ENCODE measurements around the gene BRCA2.

Gene BRCA2

DNA sequence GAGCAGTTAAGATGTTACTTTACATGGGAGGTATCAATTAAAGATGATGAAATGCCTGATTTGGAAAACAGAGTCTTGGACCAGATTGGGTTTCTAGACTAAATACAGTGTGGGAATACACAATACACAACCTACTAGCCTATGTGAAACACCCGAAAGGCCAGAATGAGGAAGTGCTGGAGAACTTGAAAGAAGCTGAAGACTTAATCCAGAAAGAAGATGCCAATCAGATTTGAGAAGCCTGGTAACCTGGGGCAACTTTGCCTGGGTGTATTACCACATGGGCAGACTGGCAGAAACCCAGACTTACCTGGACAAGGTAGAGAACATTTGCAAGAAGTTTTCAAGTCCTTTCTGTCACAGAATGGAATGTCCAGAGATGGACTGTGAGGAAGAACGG lies 69.4 kb downstream of the BRCA2 start:
- peak in 2 of 4 experiments; percentile 26 to 30 for DNase-seq

DNA sequence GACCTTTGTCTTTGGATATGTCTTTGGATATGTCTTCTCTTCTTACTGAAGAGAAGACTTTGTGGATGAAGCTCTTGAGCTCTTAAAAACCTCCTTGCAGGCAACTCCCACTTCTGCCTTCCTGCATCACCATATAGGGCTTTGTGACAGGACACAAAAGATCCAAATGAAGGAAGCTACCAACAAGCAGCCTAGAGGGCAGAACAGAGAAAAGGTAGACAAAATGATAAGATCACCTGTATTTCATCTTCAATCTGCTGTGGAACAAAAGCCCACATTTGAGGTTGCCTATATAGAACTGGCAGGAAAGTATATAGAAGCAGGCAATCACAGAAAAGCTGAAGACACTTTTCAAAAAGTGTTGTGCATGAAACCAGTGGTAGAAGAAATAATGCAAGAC lies 70.1 kb downstream of the BRCA2 start:
- DNase-seq = no peak

DNA sequence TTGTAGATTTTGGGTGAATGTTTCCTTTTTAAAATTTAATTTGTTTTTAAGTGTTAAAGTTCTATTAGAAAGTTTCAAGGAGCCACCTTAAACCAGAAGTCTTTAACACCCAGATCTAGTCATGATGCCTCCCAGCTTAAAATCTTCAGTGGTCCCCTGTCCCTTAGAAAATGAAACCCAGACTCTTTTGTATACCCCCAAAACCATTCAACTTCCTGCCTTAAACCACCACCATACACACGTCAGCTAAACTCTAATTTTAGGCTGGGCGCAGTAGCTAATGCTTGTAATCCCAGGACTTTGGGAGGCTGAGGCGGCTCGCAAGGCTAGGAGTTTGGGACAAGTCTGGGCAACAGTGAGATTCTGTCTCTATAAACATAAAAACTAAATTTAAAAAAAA lies 74.7 kb downstream of the BRCA2 start:
- no peak for DNase-seq

DNA sequence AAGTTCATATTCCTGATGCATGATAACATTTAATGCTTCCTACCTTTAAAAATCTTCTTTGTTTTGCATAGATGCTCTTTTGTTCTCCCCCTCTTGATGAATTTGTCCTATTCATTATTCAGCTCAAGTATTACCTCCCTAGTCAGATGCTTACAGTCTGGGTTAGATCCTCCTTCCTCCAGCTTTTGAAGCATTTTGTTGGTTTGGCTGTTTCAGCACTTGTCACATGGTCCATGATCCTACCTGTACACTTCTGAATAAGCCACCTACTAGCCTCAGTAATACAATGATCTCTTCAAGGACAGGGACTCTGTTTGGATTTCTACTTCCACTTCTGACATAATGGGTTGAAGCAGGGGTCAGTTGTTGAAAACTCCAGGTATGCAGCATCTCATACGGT lies 75.2 kb downstream of the BRCA2 start:
- no peak for DNase-seq

DNA sequence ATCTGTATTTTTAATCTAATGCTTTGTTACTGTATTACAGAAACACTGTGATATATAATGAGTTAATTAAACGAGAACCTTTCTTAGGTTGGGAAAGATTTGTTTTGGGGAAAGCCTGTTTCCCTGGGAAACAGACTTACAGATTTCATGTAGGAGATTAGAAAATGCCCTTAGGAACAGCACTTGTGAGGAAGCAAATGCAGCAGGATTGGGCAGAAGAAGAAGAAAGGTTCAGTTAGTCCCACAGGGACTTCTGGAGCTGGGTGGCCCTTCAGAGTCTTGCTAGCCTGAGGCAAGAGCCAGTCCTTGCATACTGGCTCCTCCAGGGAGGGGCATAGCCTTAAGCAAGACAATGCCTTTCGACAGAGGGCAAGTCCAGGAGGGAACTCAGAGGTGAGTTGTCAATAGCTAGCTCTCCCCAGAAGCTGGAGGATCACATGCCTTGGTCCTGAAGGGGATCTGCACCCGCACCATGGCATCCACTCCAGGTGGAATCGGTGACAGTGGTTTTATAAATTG lies 75.9 kb downstream of the BRCA2 start:
- no peak for DNase-seq

DNA sequence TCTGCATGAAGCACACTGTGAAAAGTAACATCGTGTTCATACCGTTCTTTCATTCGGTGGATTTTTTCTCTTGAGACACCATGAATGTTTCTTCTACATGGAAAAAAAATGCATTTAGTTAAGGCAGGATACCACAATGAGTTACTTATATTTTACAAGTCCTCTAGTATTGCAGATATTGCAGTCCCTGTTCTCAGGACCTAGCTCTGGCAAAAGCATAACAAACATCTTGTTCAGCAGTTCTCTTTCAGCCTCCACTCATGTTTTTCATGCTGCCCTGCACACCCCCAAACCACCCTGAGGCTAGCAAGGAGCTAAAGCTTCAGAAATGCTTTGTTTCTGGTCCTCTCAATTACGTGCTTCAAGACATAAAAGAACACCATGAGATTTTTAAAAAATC lies 87.8 kb downstream of the BRCA2 start:
- no peak for DNase-seq

DNA sequence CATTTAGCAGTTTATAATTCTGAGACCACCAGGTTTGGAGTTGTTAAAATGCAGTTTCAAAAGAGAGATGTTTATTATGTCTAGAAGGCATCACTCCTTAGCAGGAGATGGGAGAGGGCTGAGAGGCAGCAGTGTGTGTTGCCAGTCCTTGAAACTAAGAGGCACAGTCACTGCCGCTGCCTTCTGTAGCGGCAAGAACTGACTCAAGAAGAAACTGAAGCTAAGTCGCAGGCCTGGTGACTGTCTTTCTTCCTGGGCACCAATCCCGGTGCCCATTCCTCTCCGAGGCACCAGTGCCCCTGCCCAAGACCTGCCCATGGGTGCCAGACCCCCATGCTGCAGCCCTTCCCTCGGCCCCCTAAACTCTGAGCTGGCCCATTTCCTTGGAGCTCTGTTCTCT lies 92.5 kb downstream of the BRCA2 start:
- no peak for DNase-seq

DNA sequence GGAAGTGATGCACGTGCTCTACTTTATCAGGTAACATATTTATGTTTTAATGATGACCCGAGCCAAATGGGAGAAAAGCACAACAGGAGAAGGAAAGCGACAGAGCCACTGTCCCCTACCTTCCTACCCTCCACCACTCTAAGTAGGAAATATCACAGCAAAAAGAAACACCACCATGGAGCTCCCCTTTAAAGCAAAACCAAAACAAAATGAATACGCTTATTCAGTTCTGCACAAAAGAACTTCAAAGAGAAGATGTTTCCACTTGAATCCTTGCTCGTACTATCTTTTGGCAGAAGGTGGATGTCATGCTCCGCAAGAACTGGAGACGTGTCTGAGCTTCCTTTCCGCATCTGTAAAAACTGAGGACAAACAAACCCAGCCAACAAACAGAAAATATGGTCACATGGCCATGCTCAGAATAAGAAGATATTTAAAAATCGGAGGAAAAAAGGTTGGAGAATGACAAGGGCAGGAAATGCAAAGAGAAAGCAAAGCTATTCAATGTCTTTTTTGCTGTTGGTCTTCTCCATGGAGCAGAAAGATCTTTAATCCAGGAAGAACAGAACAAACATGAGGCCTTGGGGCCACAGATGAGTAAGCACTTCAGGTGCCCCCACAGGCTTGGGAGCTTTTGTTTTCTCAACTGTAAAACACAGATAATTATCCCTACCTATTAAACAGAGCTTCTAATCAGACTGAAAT lies 93.1 kb downstream of the BRCA2 start:
- no peak for DNase-seq

DNA sequence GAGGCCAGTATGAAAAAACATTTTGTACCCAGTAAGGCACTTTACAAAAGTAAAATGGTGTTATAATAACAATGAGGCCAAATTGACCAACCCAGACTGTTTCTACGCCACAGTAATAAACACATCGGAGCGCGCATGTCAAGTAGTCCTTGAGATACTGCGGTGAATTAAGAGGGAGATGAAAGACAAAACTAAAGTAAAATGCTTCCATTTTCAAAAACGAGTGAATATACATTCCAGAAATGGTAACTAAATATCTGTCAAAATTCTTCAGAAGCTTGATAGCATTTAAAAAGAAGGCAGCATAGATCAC lies 93.6 kb downstream of the BRCA2 start:
- DNase-seq = no peak

DNA sequence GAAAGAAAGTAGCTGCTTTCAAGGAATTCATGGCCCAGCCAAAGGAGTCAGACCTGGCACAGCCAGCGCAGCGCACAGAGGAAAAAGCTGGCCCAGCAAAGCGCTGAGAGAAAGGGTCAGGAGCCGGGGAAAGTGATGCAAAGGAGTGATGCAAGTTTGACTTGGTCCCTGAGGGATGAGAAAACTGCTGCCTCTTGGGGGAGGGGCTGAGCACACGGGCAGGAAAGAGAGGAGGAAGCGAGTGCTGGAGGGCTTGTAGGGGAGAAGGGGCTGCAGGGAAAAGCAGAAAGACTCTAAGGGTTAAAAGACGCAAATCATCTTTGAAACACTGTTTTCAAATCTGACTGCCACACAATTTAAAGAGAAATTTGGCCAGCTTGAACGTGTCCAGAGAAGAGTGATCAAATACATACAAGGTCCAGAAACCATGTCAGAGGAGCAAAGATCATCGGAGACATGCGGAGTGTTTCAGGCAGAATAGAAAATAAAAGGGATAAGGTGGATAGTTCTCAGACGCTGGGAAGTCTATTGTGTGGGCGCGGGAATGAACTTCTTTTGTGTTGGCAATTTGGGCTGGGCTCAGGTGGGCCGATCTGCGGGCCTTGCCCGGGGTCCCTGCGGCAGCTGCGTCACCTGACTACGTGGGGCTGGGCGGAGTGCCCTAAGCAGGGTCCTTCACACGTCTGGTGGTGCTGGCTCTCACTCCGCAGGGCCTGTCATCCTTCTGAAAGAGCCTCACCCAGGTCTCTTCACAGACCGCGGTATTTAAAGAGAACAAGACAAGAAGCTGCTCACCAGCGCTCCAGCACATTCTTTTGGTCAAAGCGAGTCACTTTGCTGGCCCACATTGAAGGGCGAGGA lies 94.5 kb downstream of the BRCA2 start:
- DNase-seq = no peak

DNA sequence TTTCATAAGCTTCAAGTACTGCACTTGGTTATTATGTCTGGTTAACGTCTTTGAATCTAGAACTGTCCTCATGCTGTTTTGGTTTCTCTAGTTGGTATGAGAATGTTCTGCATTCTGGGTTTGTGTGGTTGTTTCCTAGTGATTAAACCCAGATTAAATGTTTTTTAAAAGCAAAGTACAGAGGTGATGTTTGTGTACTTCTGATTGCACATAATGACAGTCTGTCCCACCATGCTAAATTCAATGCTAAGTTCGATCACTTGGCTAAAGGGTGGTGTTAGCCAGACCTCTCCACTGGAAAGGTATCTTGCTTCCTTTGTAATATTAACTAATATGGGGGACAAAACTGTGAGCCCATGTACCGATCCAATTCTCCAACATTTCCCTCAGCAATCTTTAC lies 98.0 kb downstream of the BRCA2 start:
- no peak for DNase-seq

DNA sequence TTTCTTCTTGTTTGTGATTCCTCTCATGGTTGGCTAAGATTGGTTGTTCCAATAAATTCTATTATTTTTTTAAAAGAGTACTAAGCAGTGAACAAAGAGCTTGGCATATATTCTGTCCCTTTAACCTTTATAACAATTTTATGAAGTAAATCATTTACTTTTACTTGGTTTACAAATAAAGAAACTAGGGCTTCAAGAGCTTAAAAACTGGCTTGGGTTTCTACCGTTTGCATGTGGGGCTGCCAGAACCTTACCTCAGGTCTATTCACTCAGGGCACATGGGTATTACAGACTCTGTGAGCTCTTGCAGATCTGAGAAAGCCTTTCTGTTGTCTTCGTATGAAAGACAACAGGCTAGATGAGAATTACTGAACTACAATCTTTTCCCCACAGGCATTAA lies 99.3 kb downstream of the BRCA2 start:
- no peak for DNase-seq

DNA sequence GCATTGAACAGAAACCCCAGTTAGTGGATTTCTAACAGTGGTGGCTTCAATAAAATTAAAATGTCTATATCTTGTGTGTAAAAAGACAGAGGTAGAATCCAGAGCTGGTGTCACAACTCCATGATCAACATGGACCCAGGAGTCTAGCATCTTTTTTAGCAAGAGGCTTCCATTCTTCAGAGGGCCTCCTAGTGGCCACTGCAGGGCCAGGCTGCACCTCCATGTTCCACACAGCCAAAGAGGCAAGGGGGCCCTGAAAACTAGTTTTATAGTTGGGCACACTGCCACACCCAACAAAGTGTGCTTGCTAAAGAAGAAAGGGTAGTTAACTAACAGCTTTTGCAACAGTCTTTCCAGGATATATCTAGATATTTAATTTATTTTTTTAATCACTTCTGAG lies 99.7 kb downstream of the BRCA2 start:
- DNase-seq = peak in 2 of 4 experiments; percentile 16 to 29

DNA sequence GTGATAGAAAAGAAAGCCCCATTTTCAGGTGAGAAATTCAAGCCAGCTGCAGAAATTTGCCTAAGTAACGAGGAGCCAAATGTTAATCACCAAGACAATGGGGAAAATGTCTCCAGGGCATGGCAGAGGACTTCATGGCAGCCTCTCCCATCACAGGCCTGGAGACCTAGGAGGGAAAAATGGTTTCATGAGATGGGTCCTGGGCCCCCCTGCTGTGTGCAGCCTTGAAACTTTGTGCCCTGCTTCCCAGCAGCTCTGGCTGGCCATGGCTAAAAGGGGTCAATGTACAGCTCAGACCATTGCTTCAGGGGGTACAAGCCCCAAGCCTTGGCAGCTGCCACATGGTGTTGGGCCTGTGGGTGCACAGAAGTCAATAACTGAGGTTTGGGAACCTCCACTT lies 102.7 kb downstream of the BRCA2 start:
- DNase-seq = no peak

DNA sequence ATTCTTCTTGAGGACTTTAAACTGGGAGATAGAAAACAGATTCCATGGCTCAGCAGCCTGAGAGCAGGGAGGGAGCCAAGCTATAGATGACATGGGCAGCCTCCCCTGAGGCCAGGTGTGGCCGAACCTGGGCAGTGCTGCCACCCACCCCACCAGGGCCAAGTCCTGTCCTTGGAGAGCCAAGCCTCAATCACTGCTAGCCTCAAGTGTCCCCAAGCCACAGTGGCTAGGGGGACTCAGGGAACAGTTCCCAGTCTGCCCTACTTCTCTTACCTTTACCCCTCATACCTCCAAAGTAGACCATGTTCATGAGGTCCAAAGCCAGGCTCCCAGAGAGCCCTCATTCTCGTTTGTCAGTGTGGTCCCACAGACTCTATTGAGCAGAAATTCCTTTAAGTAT lies 104.6 kb downstream of the BRCA2 start:
- no peak for DNase-seq

DNA sequence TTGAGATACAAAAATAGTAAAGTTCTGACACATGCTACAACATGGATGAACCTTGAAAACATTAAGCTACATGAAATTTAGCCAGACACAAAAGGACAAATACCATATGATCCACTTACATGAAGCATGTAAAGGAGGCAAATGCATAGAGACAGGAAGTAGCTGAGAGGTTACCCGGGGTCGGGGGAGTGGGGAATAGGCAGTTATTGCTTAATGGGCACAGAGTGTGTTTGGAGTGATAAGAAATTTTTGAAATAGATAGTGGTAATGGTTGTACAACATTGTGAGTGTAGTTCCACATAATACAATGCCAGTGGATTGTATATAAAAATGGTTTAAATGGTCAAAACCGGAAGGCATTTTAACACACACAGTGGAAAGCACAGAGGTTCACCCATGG lies 108.3 kb downstream of the BRCA2 start:
- DNase-seq = peak in 3 of 4 experiments; percentile 18 to 35 (median 27)

DNA sequence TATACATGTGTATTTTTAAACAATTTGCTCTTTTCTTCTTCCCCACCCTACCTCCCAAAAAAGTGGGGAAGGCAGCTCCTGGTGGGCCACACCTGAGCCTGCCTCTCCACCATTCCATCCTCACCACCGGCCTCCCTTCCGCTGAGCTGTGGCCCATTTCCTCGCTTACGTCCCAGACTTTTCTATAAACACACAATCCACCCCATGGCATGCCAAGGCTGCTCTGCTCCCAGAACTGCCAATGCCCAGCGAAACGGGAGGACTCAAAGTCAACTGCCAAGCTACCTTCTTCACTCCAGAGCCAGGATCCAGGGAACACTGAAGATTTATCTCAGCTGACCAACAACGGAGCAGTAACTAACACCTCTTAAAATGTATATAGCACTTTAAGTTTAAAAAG lies 109.8 kb downstream of the BRCA2 start:
- no peak for DNase-seq

DNA sequence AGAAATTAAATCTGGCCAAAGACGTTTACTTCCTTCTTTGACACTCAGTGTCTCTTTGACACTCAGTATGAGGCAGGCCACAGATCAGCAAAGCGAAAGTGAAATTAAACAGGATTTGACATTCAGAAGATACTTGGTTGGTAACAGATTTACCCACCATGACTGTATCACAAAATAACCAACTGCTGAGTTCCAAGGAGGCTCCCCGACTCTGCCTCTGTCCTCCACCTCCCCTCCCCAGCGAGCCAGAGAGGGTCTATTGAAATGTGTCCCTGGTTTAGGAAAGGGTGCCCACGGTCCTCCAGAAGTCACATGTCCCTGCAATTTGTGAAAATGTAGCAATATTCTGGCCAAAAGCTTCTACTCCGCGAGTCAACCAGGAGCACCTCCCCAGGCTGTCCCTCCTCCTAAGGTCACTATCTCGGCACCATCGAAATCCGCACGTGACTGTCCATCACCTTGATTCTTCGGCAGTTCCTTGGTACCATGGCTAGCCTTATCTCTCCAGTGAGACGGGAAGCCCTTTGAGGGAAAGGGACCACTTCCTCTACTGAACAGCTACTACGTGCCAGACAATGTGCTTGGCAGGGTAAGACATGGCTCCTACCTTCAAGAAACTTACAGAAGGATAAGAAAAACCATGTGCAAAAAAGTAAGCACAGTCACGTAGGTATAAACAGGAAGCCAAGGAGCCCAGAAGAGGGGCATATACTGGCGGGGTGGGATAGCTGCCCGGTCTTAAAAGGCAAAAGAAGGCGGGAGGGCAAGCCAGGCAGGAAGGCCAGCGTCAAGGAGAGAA lies 111.1 kb downstream of the BRCA2 start:
- peak; percentile 52 to 80 (median 67) for DNase-seq

DNA sequence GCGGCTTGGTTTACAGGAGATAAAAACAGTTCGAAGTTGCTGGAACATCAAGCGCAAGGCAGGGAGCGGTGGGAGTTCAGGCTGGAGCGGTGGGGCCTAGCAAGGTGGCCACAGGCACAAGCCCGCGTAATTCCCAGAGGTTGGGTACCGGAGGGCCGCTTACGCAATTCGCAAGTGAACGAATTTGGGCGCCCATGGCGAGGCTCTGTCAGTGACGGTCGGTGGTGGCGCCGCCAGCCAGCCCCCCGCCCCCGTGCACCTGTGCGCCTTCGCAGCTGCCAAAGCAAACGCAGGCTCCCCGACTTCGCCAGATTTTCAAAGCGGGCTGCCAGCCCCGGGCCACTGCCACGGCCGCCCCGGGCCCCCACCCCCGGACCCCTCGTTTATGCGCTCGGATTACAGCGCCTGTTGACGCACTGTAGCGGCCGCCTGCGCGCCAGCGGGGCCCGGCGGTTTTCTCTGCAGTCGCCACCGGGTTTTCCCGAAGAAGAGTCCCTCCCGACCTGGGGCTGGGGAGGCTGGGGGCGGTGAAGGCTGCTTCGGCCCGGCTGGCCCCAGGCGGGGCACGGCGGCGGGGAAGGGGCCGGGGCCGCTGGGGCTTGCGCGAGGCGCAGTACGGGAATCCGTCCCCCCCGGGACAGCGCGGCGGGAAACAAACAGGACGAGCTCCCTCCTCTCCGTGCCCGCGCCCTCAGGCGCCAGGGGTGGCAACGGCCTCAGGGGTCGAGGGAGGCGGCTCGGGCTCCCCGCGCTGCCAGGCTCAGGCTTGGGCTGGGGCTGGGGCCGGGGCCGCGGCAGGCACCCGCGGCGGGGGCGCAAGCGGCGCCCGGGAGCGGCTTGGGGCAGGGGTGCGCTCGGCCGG lies 111.9 kb downstream of the BRCA2 start:
- DNase-seq = peak; percentile 24 to 62 (median 42)

DNA sequence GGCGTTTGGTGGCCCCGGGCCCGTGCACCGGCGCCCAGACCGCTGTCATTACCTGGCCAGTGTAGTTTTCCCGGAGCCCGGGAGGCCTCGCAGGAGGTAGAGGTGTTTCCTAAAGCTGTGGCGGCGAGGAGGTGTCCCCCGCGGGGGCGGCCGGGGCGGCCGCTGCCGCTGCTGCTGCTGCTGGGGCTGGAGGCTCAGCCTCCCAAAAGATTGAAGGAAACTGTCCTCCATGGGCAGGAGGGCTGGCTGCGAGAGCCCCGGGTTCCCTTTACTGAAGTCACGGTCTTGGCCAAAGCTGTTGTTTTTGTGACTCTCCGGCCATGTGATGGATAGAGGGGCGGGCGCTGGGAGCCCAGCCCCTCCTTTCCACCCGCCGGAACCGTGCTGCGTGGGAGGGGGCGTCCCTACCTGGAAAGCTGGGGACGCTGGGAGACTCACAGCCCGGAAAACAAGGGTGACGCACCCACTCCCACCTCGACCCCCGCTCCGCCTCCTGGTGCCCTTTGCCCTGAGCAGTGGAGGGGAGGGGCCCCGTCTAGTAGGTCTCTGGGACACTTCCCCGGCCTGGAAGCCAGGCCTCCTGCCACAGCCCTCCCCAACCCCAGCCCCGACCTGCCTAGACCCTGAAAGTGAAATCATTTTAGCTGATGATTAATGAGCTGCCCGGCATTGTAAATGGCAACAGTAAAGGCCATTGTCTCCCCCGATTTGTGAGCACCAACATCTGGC lies 112.7 kb downstream of the BRCA2 start, which contains the start of gene N4BP2L1:
Gene N4BP2L1, minus strand, starts transcription at position 279 of the 729 bp plus-strand sequence. Its CDS starts 48 bp downstream, at position 231.
- DNase-seq = peak; percentile 83 to 93 (median 92)
